ENCODE data around the gene RASSF4.
A peak's percentile ranks its signal among the peaks of the same experiment; 100 is the strongest.

The RASSF4 gene

GRCh38 chr10:44947371-44948152, 12.0 kb upstream of the RASSF4 start:
- H3K9me3 ChIP-seq (ENCODE audit: insufficient read depth, low read length): 0 out of 2 replicates have a peak, but pooled peaks cover 6% of the 10 kb centered on the region
- H3K79me2 ChIP-seq (ENCODE audit: low read length): no peaks in the 10 kb centered on the region
- peak overlapping the region; percentile 50 for H3K4me3 ChIP-seq (ENCODE audit: low read length)
- TF ChIP-seq EZH2phosphoT487 (IDR thresholded peaks at IDR 0.05; ENCODE audit: low read depth) (no peak), CTCF (IDR thresholded peaks at IDR 0.05; ENCODE audit: low read depth, low read length) (no peak)
- peaks cover 50% of the 10 kb centered on the region for H3K4me1 ChIP-seq (ENCODE audit: low read length)
- no peaks in the 10 kb centered on the region for H4K20me1 ChIP-seq (ENCODE audit: insufficient read depth, low read length)
- H3K4me2 ChIP-seq (ENCODE audit: low read length): peak overlapping the region; percentile 39
- H3K36me3 ChIP-seq (replicated peaks; ENCODE audit: low read depth, low read length): no peaks in the 10 kb centered on the region
- no peak overlapping the region for H3K9ac ChIP-seq (ENCODE audit: low read length)
- peak overlapping the region; percentile 11 for H3K27ac ChIP-seq (ENCODE audit: low read length)
- no peaks in the 10 kb centered on the region for H3K27me3 ChIP-seq (ENCODE audit: low read depth, low read length)
- no peak overlapping the region for H2AFZ ChIP-seq (ENCODE audit: low read depth, low read length)

- TF ChIP-seq CTCF (IDR thresholded peaks at IDR 0.05; ENCODE audit: low read depth, low read length): no peak
- no peak for TF ChIP-seq EZH2phosphoT487 (IDR thresholded peaks at IDR 0.05; ENCODE audit: low read depth)
- no peaks in the 10 kb centered on the region for H3K79me2 ChIP-seq (ENCODE audit: low read length)
- no peaks in the 10 kb centered on the region for H4K20me1 ChIP-seq (ENCODE audit: insufficient read depth, low read length)
- H3K9ac ChIP-seq (ENCODE audit: low read length): no peak overlapping the region
- H3K27me3 ChIP-seq (ENCODE audit: low read depth, low read length): no peaks in the 10 kb centered on the region
- H3K4me3 ChIP-seq (ENCODE audit: low read length): no peak overlapping the region
- peak overlapping the region; percentile 39 for H3K4me2 ChIP-seq (ENCODE audit: low read length)
- H3K4me1 ChIP-seq (ENCODE audit: low read length): peaks cover 50% of the 10 kb centered on the region
- H3K27ac ChIP-seq (ENCODE audit: low read length): peak overlapping the region; percentile 39
- no peak overlapping the region for H2AFZ ChIP-seq (ENCODE audit: low read depth, low read length)
- H3K9me3 ChIP-seq (ENCODE audit: insufficient read depth, low read length): 0 out of 2 replicates have a peak, but pooled peaks cover 6% of the 10 kb centered on the region
- H3K36me3 ChIP-seq (replicated peaks; ENCODE audit: low read depth, low read length): no peaks in the 10 kb centered on the region
Measured at GRCh38 chr10:44948642-44949041, 11.0 kb upstream of the RASSF4 start.

GRCh38 chr10:44949127-44949802, 10.3 kb upstream of the RASSF4 start:
- Histone ChIP-seq H4K20me1 (ENCODE audit: insufficient read depth, low read length) (no peaks in the 10 kb centered on the region), H3K36me3 (replicated peaks; ENCODE audit: low read depth, low read length) (no peaks in the 10 kb centered on the region), H3K9me3 (ENCODE audit: insufficient read depth, low read length) (0 out of 2 replicates have a peak, but pooled peaks cover 3% of the 10 kb centered on the region), H3K27ac (ENCODE audit: low read length) (no peak overlapping the region), H3K79me2 (ENCODE audit: low read length) (no peaks in the 10 kb centered on the region), H3K9ac (ENCODE audit: low read length) (no peak overlapping the region), H3K4me2 (ENCODE audit: low read length) (0 out of 2 replicates have a peak overlapping the region, but pooled peaks have one; percentile 39), H2AFZ (ENCODE audit: low read depth, low read length) (no peak overlapping the region), H3K27me3 (ENCODE audit: low read depth, low read length) (no peaks in the 10 kb centered on the region), H3K4me3 (ENCODE audit: low read length) (no peak overlapping the region), H3K4me1 (ENCODE audit: low read length) (peaks cover 50% of the 10 kb centered on the region)
- no peak for TF ChIP-seq EZH2phosphoT487 (IDR thresholded peaks at IDR 0.05; ENCODE audit: low read depth)
- no peak for TF ChIP-seq CTCF (IDR thresholded peaks at IDR 0.05; ENCODE audit: low read depth, low read length)

- no peaks in the 10 kb centered on the region for H3K36me3 ChIP-seq (replicated peaks; ENCODE audit: low read depth, low read length)
- H3K27me3 ChIP-seq (ENCODE audit: low read depth, low read length): no peaks in the 10 kb centered on the region
- no peak overlapping the region for H3K4me3 ChIP-seq (ENCODE audit: low read length)
- H3K4me2 ChIP-seq (ENCODE audit: low read length): peak overlapping the region; percentile 24; the same call in 1 of the 2 replicates
- H4K20me1 ChIP-seq (ENCODE audit: insufficient read depth, low read length): no peaks in the 10 kb centered on the region
- no peak overlapping the region for H3K27ac ChIP-seq (ENCODE audit: low read length)
- no peaks in the 10 kb centered on the region for H3K79me2 ChIP-seq (ENCODE audit: low read length)
- no peak overlapping the region for H3K9ac ChIP-seq (ENCODE audit: low read length)
- no peaks in the 10 kb centered on the region for H3K9me3 ChIP-seq (ENCODE audit: insufficient read depth, low read length)
- peaks cover 50% of the 10 kb centered on the region for H3K4me1 ChIP-seq (ENCODE audit: low read length)
- TF ChIP-seq CTCF (IDR thresholded peaks at IDR 0.05; ENCODE audit: low read depth, low read length): no peak
- no peak for TF ChIP-seq EZH2phosphoT487 (IDR thresholded peaks at IDR 0.05; ENCODE audit: low read depth)
- no peak overlapping the region for H2AFZ ChIP-seq (ENCODE audit: low read depth, low read length)
Measured at GRCh38 chr10:44949915-44950314, 9.7 kb upstream of the RASSF4 start.

All from OCI-LY3 (cell line).